Measurements from ENCODE around the gene GIMAP8.

GRCh38 chr7:150476819-150477631 is 26.6 kb downstream of the GIMAP8 start:
- TF ChIP-seq POLR2A (IDR thresholded peaks at IDR 0.05) (no peak), CTCF (IDR thresholded peaks at IDR 0.05) (no peak)

Data from heart left ventricle (tissue), 13 donors.